H1 (cell line): ENCODE measurements around the gene AMZ1. TPM values are rescaled to one million over a fixed set of nuclear protein-coding genes. Genes with fewer than 3 reads are reported as not detected.

Experiments
- EGR1 ChIP-seq: IDR thresholded peaks from 2 replicates; pipeline ENCODE4 v1.6.1; 2011; ENCODE audit warnings: low read depth, low read length, borderline replicate concordance
- SP2 ChIP-seq: IDR thresholded peaks from 2 replicates; pipeline ENCODE4 v1.6.1; 2012; ENCODE audit warnings: mild to moderate bottlenecking, low read length, inconsistent platforms
- TAF7 ChIP-seq: optimal IDR thresholded peaks from 2 replicates; pipeline ENCODE3; 2011; ENCODE audit warnings: low read depth, mild to moderate bottlenecking, inconsistent platforms, low read length, moderate library complexity, borderline replicate concordance
- polyA plus RNA-seq, 7 experiments: library from polyadenylated mRNA; depleted of rRNA in 3 of 7; stranded (reverse) in 5 of 7; unstranded in 2 of 7; fragments of >200 nt in 5 of 7; fragments of 200-250 nt in 2 of 7; gene quantifications; 1 replicate in 5 of 7; 2 replicates in 1 of 7; 4 replicates in 1 of 7; pipeline versions ENCODE4 v1.2.1 to v1.2.3, GENCODE V29; 2011 to 2013; ENCODE audit warnings: missing spikeins in 2 of 7, mixed read lengths in 2 of 7
- total RNA-seq: library from RNA; stranded (reverse); fragmentation: NEBNext Ultra II Directional; extraction: Animal tissue kit (Norgen Biotek cat#: 25700); gene quantifications from 2 replicates; pipeline ENCODE4 v1.2.1, GENCODE V29; 2021
- TF ChIP-seq, protein P1 (sequence below): fragments of 300-600 bp; sonication (generic); IDR thresholded peaks from 2 replicates; pipeline ENCODE4 v1.7.1; 2012; ENCODE audit warnings: low read length, moderate library complexity, mild to moderate bottlenecking, inconsistent platforms; ENCODE audit not compliant: insufficient replicate concordance
- TF ChIP-seq, protein P2 (sequence below): IDR thresholded peaks from 2 replicates; pipeline ENCODE4 v1.6.1; 2012; ENCODE audit warnings: low read length, inconsistent platforms

The AMZ1 gene
- total and polyA plus RNA-seq, 2 of the 8 experiments (the other 6 are each of a cell fraction or from before 2014, with no cell fraction given) = 0.59 to 1.4 TPM

DNA sequence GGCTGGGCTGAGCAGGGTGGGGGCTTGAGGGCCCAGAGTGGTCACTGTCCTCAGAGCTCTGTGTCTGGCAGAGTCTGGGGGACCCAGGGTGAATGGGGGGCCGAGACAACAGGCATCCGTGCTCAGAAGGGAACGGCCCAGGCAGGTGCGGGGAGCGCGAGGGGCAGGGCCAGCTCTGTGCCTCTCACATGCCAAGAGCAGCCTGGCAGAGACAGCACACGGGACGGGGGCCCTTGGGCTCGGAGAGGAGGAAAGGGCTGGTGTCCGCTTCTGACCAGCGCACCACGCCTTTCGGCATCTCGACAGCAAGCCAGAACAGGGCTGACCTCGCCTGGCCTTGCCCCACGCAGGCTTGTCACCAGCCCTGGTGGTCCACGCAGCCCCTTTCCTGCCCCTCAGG, 13.4 kb downstream of the AMZ1 start (continued):
- TF ChIP-seq, protein P1, sequence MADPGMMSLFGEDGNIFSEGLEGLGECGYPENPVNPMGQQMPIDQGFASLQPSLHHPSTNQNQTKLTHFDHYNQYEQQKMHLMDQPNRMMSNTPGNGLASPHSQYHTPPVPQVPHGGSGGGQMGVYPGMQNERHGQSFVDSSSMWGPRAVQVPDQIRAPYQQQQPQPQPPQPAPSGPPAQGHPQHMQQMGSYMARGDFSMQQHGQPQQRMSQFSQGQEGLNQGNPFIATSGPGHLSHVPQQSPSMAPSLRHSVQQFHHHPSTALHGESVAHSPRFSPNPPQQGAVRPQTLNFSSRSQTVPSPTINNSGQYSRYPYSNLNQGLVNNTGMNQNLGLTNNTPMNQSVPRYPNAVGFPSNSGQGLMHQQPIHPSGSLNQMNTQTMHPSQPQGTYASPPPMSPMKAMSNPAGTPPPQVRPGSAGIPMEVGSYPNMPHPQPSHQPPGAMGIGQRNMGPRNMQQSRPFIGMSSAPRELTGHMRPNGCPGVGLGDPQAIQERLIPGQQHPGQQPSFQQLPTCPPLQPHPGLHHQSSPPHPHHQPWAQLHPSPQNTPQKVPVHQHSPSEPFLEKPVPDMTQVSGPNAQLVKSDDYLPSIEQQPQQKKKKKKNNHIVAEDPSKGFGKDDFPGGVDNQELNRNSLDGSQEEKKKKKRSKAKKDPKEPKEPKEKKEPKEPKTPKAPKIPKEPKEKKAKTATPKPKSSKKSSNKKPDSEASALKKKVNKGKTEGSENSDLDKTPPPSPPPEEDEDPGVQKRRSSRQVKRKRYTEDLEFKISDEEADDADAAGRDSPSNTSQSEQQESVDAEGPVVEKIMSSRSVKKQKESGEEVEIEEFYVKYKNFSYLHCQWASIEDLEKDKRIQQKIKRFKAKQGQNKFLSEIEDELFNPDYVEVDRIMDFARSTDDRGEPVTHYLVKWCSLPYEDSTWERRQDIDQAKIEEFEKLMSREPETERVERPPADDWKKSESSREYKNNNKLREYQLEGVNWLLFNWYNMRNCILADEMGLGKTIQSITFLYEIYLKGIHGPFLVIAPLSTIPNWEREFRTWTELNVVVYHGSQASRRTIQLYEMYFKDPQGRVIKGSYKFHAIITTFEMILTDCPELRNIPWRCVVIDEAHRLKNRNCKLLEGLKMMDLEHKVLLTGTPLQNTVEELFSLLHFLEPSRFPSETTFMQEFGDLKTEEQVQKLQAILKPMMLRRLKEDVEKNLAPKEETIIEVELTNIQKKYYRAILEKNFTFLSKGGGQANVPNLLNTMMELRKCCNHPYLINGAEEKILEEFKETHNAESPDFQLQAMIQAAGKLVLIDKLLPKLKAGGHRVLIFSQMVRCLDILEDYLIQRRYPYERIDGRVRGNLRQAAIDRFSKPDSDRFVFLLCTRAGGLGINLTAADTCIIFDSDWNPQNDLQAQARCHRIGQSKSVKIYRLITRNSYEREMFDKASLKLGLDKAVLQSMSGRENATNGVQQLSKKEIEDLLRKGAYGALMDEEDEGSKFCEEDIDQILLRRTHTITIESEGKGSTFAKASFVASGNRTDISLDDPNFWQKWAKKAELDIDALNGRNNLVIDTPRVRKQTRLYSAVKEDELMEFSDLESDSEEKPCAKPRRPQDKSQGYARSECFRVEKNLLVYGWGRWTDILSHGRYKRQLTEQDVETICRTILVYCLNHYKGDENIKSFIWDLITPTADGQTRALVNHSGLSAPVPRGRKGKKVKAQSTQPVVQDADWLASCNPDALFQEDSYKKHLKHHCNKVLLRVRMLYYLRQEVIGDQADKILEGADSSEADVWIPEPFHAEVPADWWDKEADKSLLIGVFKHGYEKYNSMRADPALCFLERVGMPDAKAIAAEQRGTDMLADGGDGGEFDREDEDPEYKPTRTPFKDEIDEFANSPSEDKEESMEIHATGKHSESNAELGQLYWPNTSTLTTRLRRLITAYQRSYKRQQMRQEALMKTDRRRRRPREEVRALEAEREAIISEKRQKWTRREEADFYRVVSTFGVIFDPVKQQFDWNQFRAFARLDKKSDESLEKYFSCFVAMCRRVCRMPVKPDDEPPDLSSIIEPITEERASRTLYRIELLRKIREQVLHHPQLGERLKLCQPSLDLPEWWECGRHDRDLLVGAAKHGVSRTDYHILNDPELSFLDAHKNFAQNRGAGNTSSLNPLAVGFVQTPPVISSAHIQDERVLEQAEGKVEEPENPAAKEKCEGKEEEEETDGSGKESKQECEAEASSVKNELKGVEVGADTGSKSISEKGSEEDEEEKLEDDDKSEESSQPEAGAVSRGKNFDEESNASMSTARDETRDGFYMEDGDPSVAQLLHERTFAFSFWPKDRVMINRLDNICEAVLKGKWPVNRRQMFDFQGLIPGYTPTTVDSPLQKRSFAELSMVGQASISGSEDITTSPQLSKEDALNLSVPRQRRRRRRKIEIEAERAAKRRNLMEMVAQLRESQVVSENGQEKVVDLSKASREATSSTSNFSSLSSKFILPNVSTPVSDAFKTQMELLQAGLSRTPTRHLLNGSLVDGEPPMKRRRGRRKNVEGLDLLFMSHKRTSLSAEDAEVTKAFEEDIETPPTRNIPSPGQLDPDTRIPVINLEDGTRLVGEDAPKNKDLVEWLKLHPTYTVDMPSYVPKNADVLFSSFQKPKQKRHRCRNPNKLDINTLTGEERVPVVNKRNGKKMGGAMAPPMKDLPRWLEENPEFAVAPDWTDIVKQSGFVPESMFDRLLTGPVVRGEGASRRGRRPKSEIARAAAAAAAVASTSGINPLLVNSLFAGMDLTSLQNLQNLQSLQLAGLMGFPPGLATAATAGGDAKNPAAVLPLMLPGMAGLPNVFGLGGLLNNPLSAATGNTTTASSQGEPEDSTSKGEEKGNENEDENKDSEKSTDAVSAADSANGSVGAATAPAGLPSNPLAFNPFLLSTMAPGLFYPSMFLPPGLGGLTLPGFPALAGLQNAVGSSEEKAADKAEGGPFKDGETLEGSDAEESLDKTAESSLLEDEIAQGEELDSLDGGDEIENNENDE = no peak
- TF ChIP-seq SP2 = no peak
- TF ChIP-seq, protein P2, sequence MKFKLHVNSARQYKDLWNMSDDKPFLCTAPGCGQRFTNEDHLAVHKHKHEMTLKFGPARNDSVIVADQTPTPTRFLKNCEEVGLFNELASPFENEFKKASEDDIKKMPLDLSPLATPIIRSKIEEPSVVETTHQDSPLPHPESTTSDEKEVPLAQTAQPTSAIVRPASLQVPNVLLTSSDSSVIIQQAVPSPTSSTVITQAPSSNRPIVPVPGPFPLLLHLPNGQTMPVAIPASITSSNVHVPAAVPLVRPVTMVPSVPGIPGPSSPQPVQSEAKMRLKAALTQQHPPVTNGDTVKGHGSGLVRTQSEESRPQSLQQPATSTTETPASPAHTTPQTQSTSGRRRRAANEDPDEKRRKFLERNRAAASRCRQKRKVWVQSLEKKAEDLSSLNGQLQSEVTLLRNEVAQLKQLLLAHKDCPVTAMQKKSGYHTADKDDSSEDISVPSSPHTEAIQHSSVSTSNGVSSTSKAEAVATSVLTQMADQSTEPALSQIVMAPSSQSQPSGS = no peak
- TF ChIP-seq TAF7 = no peak
- no peak for TF ChIP-seq EGR1
